GDM1 (cell line): ENCODE measurements around the gene TSHZ3.

Experiments
- DNase-seq: peaks from one replicate; lab custom pipeline; 2025; lab: John Stamatoyannopoulos, UW

TSHZ3 gene

GRCh38 chr19:31349160-31349881 is at the start of gene TSHZ3:
Gene TSHZ3, minus strand, starts transcription at chr19:31349436. Its CDS starts 217 bp downstream, at chr19:31349219.
- no peak for DNase-seq

GRCh38 chr19:31397308-31397707 is 48.1 kb upstream of the TSHZ3 start:
- no peak for DNase-seq

GRCh38 chr19:31392464-31392863 is 43.2 kb upstream of the TSHZ3 start:
- no peak for DNase-seq

- DNase-seq, result no peak
Measured at GRCh38 chr19:31391518-31391917, 42.3 kb upstream of the TSHZ3 start.

GRCh38 chr19:31390711-31391110 is 41.5 kb upstream of the TSHZ3 start:
- no peak for DNase-seq

- no peak for DNase-seq
Measured at GRCh38 chr19:31389874-31390273, 40.6 kb upstream of the TSHZ3 start.

- DNase-seq, result no peak
Measured at GRCh38 chr19:31387717-31388301, 38.6 kb upstream of the TSHZ3 start.

- no peak for DNase-seq
Measured at GRCh38 chr19:31386806-31387205, 37.6 kb upstream of the TSHZ3 start.

GRCh38 chr19:31385744-31386143 is 36.5 kb upstream of the TSHZ3 start:
- no peak for DNase-seq

- no peak for DNase-seq
Measured at GRCh38 chr19:31383553-31383952, 34.3 kb upstream of the TSHZ3 start.

GRCh38 chr19:31380854-31381253 is 31.6 kb upstream of the TSHZ3 start:
- DNase-seq, result no peak

- no peak for DNase-seq
Measured at GRCh38 chr19:31378404-31378803, 29.2 kb upstream of the TSHZ3 start.

GRCh38 chr19:31377736-31378135 is 28.5 kb upstream of the TSHZ3 start:
- no peak for DNase-seq

GRCh38 chr19:31372246-31372781 is 23.1 kb upstream of the TSHZ3 start:
- DNase-seq, result no peak

- no peak for DNase-seq
Measured at GRCh38 chr19:31370216-31370615, 21.0 kb upstream of the TSHZ3 start.

- no peak for DNase-seq
Measured at GRCh38 chr19:31364963-31365362, 15.7 kb upstream of the TSHZ3 start.

GRCh38 chr19:31361728-31362127 is 12.5 kb upstream of the TSHZ3 start:
- DNase-seq, result no peak

GRCh38 chr19:31357315-31357673 is 8.1 kb upstream of the TSHZ3 start:
- DNase-seq, result no peak

GRCh38 chr19:31356587-31357314 is 7.5 kb upstream of the TSHZ3 start:
- DNase-seq, result no peak

- DNase-seq, result no peak
Measured at GRCh38 chr19:31355665-31356289, 6.5 kb upstream of the TSHZ3 start.

GRCh38 chr19:31354799-31355664 is 5.8 kb upstream of the TSHZ3 start:
- no peak for DNase-seq

- no peak for DNase-seq
Measured at GRCh38 chr19:31354316-31354715, 5.1 kb upstream of the TSHZ3 start.
